ENCODE results near the gene GGA1.
"Not testable (repeated sequence)": the region's sequence is repeated elsewhere in the genome, so short reads cannot be mapped to it uniquely, and the experiment has no call there.

GGA1 gene

GRCh38 chr22:37610153-37610475 lies 1.5 kb downstream of the GGA1 start:
- not testable (repeated sequence) for DNase-seq

GRCh38 chr22:37610480-37611129 lies 2.0 kb downstream of the GGA1 start:
- DNase-seq: peak in 1 of 2 donors; percentile 71

DNA sequence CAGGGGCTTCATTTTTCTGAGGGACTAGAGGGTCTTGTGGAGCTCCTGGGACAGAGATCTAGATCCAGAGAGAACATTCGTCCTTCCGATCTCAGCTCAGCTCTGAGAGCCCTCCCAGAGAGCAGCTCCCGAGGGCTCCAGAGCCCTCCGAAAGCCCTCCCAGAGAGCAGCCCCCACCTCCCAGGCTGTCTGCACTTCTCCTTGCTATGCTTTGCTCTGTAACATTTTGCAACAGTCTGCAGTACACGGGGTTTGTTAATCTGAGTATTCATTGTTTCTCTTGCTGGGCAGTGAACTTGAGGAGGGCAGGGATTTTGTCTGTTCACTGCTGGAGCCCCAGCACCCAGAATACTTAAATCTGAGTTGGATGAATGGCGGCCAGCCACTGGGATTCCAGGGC lies 2.6 kb downstream of the GGA1 start:
- DNase-seq: no peak

GRCh38 chr22:37616201-37617083 lies 7.8 kb downstream of the GGA1 start:
- no peak for DNase-seq

DNA sequence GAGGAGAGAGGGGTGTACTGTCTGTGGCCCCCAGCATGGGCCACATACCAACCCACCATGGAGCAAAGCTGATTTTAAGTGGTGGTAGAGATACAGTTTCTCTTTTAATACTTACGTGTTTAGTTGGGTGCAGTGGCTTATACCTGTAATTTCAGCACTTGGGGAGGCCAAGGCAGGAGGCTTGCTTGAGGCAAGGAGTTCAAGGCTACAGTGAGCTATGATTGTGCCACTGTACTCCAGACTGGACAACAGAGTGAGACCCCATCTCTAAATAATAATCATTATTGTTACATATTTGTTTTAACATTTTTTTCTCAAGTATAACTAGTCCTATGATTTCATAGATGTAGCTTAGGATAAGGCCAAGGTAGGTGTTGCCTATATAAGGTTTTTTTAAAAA lies 8.8 kb downstream of the GGA1 start:
- DNase-seq: no peak

DNA sequence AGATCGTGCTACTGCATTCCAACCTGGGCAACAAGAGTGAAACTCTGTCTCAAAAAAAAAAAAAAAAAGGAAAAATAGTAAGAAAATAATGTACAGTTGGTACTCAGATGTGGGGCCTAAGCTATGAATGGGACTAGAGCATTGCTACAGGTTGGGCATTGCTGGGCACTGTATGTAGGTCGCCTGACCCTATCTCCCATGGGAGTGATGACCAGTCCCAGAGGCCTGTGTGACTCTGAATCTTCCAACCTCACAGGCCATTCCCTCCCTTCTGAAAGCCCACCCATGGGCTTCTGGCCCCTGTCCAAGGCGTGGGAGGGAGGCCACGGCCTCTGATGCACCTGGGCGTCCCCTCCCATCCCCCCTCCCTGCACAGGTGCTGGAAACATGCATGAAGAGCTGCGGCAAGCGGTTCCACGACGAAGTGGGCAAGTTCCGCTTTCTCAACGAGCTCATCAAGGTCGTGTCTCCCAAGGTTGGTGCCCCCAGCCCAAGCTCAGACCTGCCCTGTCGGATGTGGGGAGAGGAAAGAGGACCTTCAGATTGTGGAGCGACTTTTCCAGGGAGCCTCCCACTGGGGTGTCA lies 9.5 kb downstream of the GGA1 start:
- DNase-seq: peak in 1 of 2 donors; percentile 34

DNA sequence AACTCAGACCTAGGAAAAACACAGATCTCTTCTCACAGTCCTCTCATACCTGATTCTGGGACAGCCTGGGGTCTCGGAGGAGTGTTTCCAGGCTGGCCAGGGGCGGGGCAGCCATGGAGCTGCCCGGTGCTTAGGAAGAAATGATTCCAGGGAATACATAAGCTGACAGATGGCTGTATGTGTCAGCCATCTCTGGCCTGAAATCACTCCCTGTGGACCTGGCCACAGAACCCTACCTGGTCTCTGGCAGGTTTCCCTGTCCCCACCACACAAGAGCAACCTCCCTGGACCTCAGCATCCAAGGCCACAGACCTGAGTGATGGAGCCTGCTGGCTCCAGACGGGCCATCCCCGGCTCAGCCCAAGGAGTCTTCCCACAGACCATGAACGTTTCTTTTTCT lies 10.0 kb downstream of the GGA1 start:
- no peak for DNase-seq

DNA sequence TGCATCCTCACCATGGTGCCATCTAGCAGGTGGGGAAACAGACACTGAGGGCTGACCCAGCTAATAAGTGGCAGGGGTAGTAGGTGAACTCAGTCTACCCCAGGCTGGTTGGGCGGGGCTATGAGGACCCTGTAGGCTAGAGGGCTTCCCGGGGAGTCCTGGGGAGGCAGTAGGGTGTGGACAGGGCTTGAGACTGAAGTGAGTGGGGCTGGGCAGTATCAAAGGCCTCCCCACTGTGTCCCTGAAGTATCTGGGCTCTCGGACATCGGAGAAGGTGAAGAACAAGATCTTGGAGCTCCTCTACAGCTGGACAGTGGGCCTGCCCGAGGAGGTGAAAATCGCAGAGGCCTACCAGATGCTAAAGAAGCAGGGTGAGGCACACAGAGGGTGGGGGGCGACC lies 11.4 kb downstream of the GGA1 start:
- no peak for DNase-seq

DNA sequence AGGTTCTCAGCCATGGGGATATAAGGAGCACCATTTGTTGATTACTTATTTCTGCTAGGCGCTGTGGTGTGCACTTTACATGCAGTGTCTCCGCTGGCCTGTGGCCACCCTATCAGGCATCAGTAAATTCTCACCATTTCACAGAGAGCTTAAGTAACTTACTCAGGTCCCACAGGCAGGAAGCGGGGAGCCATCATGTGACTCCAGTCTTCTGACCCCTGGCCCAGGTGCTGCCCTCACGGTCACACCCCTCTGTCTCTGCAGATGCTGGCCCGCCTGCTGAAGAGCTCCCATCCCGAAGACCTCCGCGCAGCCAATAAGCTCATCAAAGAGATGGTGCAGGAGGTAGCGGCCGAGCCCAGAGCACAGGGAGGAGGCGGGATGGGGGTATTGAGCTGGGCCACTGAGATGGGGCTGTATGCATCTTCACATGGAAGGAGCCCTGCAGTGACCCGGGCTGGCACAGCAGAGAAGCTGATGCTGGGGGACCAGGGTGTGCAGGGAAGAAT lies 12.8 kb downstream of the GGA1 start:
- DNase-seq: no peak

GRCh38 chr22:37623075-37624016 lies 14.7 kb downstream of the GGA1 start:
- DNase-seq: peak; percentile 82 to 83

DNA sequence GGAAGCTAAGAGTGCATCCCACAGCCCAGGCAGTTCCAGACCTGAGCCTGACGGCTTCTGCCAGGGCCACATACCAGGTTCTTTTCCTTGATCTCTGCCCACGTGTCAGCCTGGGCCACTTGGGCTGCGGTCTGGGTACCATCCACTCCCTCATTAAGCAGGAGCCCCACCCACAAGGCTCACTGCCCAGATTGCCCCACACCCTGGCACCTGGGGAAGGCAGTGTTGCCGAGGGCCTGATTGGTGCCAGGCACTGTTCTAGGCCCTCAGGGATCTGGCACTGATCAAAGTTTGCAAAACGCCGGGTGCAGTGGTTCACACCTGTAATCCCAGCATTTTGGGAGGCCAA lies 15.4 kb downstream of the GGA1 start:
- DNase-seq: no peak

DNA sequence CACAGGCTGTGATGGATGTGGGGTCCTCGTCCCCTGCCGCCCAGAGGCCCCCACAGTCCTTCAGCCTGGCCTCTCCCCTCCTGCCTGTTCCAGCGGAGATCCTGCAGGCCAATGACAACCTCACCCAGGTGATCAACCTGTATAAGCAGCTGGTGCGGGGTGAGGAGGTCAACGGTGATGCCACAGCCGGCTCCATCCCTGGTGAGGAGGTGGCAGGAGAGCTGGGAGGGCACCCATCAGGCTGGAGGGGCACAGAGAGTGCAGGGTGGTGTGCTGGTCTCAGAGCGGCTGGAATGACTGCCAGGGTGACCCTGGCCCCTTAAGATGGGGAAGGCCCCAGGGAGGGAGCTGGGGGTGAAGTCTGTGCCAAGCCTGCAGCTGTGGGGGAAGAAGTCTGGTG lies 16.2 kb downstream of the GGA1 start:
- no peak for DNase-seq

DNA sequence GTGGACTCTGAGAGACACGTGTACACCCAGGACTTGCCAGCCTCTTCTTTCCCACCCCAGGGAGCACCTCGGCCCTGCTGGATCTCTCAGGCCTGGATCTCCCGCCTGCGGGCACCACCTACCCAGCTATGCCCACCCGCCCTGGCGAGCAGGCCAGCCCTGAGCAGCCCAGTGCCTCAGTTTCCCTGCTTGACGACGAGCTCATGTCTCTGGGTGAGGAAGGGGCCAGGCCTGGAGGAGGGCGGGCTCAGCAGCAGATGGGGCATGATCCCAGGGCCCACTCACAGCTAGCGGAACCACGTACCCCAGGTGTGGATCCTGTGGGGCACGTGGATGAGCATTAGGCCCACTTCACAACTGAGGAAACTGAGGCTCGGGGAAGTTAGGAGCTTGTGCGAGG lies 17.1 kb downstream of the GGA1 start:
- no peak for DNase-seq

- DNase-seq: no peak
Measured at GRCh38 chr22:37626144-37626543, 17.5 kb downstream of the GGA1 start.

DNA sequence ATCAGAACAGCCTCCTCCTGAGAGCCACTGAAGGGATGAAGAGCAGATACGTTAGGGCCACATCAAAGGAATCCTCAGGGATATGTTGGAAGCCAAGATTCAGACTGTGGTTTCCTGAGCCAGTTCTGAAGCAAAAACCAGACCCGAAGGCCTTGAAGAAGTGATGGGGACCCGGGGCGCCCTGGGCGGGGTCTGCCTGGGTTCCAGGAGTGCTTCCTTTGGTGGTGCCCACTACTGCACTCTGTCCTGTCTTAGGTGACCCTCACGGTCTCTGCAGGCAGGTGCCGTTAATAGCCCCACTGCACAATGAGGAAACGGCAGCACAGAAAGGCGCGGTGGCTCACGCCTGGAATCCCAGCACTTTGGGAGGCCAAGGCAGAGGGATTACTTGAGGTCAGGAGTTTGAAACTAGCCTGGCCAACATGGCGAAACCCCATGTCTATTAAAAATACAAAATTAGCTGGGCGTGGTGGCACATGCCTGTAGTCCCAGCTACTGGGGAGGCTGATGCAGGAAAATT lies 18.0 kb downstream of the GGA1 start:
- no peak for DNase-seq

- no peak for DNase-seq
Measured at GRCh38 chr22:37627121-37627520, 18.5 kb downstream of the GGA1 start.

GRCh38 chr22:37627545-37627944 lies 18.9 kb downstream of the GGA1 start:
- DNase-seq: peak; percentile 61 to 63

- no peak for DNase-seq
Measured at GRCh38 chr22:37628830-37629229, 20.2 kb downstream of the GGA1 start.

- no peak for DNase-seq
Measured at GRCh38 chr22:37629928-37630327, 21.3 kb downstream of the GGA1 start.

DNA sequence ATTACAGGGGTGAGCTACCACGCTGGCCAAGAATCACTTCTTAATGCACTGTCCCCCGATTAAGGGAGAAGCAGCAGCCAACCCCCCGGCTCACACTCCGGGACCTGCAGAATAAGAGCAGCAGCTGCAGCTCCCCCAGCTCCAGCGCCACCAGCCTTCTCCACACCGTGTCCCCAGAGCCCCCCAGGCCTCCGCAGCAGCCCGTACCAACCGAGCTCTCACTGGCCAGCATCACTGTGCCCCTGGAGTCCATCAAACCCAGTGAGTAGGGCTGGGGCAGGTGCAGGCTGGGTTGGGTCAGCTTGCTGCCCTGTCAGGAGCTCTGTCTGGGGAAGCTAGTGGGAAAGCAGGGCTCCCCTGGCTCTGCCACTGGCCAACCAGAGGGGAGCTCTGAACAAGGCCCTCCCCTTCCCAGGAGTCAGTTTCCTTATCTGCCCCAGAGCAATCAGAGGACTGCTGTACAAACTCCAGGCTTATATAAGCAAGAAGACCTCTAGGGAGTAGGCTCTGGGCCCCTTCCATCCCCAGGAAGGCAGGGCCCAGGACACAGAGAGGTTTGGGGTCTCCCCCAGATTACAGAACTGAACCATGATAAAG lies 22.3 kb downstream of the GGA1 start:
- no peak for DNase-seq

GRCh38 chr22:37631448-37632173 lies 23.0 kb downstream of the GGA1 start:
- peak in 1 of 2 donors; percentile 45 for DNase-seq
